ENCODE data around the gene TAS2R40. TPM values are rescaled to one million over a fixed set of nuclear protein-coding genes. Genes with fewer than 3 reads are reported as not detected.

TAS2R40 gene
- total and polyA plus RNA-seq, 4 donors: 0.07 TPM; not detected in 3

- WGBS, 2 donors: 79% methylated on average over 11 of the region's 11 CpGs
These were observed 20.5 kb downstream of the TAS2R40 start for GRCh38 chr7:143242306-143242705.

GRCh38 chr7:143243111-143243510 lies 21.3 kb downstream of the TAS2R40 start:
- peaks cover 0 to 13% (median 0%) of the 10 kb centered on the region in 5 donors for H3K4me1 ChIP-seq (ENCODE audit: control insufficient read depth in 5 of 5, insufficient read depth in 5 of 5, low read length in 5 of 5)
- no peaks in the 10 kb centered on the region for H3K9me3 ChIP-seq (ENCODE audit: control insufficient read depth in 4 of 4, insufficient read depth in 3 of 4, low read length in 3 of 4)
- no peaks in the 10 kb centered on the region for H3K36me3 ChIP-seq (ENCODE audit: control insufficient read depth in 4 of 4, insufficient read depth in 4 of 4, low read length in 4 of 4)
- H3K27ac ChIP-seq (ENCODE audit: low read depth in 1 of 2, low read length in 1 of 2): no peak overlapping the region
- no peak overlapping the region for H3K4me3 ChIP-seq
- H3K27me3 ChIP-seq (ENCODE audit: control insufficient read depth in 3 of 3, insufficient read depth in 3 of 3, low read length in 2 of 3): peaks cover 0 to 5% (median 0%) of the 10 kb centered on the region in 3 donors
- DNase-seq: peak in 2 of 3 donors; percentile 35 to 37
- no peak overlapping the region for H3K9ac ChIP-seq (ENCODE audit: insufficient read depth in 1 of 2, low read length in 2 of 2)
- 70 to 78% methylated on average over 7 of the region's 7 CpGs for WGBS, 2 donors
- no peak for ATAC-seq (ENCODE audit: insufficient read depth, low FRiP score)
- TF ChIP-seq, protein P1, sequence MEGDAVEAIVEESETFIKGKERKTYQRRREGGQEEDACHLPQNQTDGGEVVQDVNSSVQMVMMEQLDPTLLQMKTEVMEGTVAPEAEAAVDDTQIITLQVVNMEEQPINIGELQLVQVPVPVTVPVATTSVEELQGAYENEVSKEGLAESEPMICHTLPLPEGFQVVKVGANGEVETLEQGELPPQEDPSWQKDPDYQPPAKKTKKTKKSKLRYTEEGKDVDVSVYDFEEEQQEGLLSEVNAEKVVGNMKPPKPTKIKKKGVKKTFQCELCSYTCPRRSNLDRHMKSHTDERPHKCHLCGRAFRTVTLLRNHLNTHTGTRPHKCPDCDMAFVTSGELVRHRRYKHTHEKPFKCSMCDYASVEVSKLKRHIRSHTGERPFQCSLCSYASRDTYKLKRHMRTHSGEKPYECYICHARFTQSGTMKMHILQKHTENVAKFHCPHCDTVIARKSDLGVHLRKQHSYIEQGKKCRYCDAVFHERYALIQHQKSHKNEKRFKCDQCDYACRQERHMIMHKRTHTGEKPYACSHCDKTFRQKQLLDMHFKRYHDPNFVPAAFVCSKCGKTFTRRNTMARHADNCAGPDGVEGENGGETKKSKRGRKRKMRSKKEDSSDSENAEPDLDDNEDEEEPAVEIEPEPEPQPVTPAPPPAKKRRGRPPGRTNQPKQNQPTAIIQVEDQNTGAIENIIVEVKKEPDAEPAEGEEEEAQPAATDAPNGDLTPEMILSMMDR (IDR thresholded peaks at IDR 0.05; ENCODE audit: control extremely low read depth, extremely low read depth): no peak

More at GRCh38 chr7:143242306-143242705, 20.5 kb downstream of the TAS2R40 start:
- no peak for ATAC-seq (ENCODE audit: insufficient read depth, low FRiP score)
- no peak for DNase-seq
- H3K4me3 ChIP-seq: no peak overlapping the region
- TF ChIP-seq, protein P1 (IDR thresholded peaks at IDR 0.05; ENCODE audit: control extremely low read depth, extremely low read depth): no peak
- no peaks in the 10 kb centered on the region for H3K36me3 ChIP-seq (ENCODE audit: control insufficient read depth in 4 of 4, insufficient read depth in 4 of 4, low read length in 4 of 4)
- no peak overlapping the region for H3K9ac ChIP-seq (ENCODE audit: insufficient read depth in 1 of 2, low read length in 2 of 2)
- H3K27me3 ChIP-seq (ENCODE audit: control insufficient read depth in 3 of 3, insufficient read depth in 3 of 3, low read length in 2 of 3): peaks cover 0 to 5% (median 0%) of the 10 kb centered on the region in 3 donors
- H3K9me3 ChIP-seq (ENCODE audit: control insufficient read depth in 4 of 4, insufficient read depth in 3 of 4, low read length in 3 of 4): no peaks in the 10 kb centered on the region
- no peak overlapping the region for H3K27ac ChIP-seq (ENCODE audit: low read depth in 1 of 2, low read length in 1 of 2)
- H3K4me1 ChIP-seq (ENCODE audit: control insufficient read depth in 5 of 5, insufficient read depth in 5 of 5, low read length in 5 of 5): peaks cover 0 to 13% (median 0%) of the 10 kb centered on the region in 5 donors

- DNase-seq (peak; percentile 24 to 59 (median 56)), ATAC-seq (ENCODE audit: insufficient read depth, low FRiP score) (no peak)
- no peaks in the 10 kb centered on the region for H3K36me3 ChIP-seq (ENCODE audit: control insufficient read depth in 4 of 4, insufficient read depth in 4 of 4, low read length in 4 of 4)
These were observed 21.8 kb downstream of the TAS2R40 start for GRCh38 chr7:143243614-143244013.

More at GRCh38 chr7:143243614-143244013, 21.8 kb downstream of the TAS2R40 start:
- TF ChIP-seq, protein P1 (IDR thresholded peaks at IDR 0.05; ENCODE audit: control extremely low read depth, extremely low read depth): no peak
- peaks cover 0 to 5% (median 0%) of the 10 kb centered on the region in 3 donors for H3K27me3 ChIP-seq (ENCODE audit: control insufficient read depth in 3 of 3, insufficient read depth in 3 of 3, low read length in 2 of 3)
- no peak overlapping the region for H3K27ac ChIP-seq (ENCODE audit: low read depth in 1 of 2, low read length in 1 of 2)
- peaks cover 0 to 13% (median 0%) of the 10 kb centered on the region in 5 donors for H3K4me1 ChIP-seq (ENCODE audit: control insufficient read depth in 5 of 5, insufficient read depth in 5 of 5, low read length in 5 of 5)
- no peak overlapping the region for H3K9ac ChIP-seq (ENCODE audit: insufficient read depth in 1 of 2, low read length in 2 of 2)
- no peak overlapping the region for H3K4me3 ChIP-seq
- H3K9me3 ChIP-seq (ENCODE audit: control insufficient read depth in 4 of 4, insufficient read depth in 3 of 4, low read length in 3 of 4): no peaks in the 10 kb centered on the region
- 65 to 74% methylated on average over 3 of the region's 3 CpGs for WGBS, 2 donors

Data from lung (tissue), 12 donors.